GM21529 (cell line): Measurements from ENCODE around the gene PSG6.
"Not testable (repeated sequence)": the region's sequence is repeated elsewhere in the genome, so short reads cannot be mapped to it uniquely, and the experiment has no call there.

Experiments used
- ATAC-seq: cut with Tn5 transposase; IDR thresholded peaks from one replicate; pipeline ENCODE4 v1.9.1; 2021; ENCODE audit not compliant: unreplicated experiment

The PSG6 gene

GRCh38 chr19:42853231-42853630, 64.5 kb downstream of the PSG6 start:
- ATAC-seq: not testable (repeated sequence)

- ATAC-seq: not testable (repeated sequence)
These were observed 64.9 kb downstream of the PSG6 start for GRCh38 chr19:42852821-42853220.
